GM18517 (cell line): ENCODE measurements around the gene IGFALS.

Source experiments
- ATAC-seq: cut with Tn5 transposase; IDR thresholded peaks from one replicate; pipeline ENCODE4 v1.9.1; 2021; ENCODE audit warnings: mild to moderate bottlenecking, moderate library complexity; ENCODE audit not compliant: unreplicated experiment

IGFALS gene

DNA sequence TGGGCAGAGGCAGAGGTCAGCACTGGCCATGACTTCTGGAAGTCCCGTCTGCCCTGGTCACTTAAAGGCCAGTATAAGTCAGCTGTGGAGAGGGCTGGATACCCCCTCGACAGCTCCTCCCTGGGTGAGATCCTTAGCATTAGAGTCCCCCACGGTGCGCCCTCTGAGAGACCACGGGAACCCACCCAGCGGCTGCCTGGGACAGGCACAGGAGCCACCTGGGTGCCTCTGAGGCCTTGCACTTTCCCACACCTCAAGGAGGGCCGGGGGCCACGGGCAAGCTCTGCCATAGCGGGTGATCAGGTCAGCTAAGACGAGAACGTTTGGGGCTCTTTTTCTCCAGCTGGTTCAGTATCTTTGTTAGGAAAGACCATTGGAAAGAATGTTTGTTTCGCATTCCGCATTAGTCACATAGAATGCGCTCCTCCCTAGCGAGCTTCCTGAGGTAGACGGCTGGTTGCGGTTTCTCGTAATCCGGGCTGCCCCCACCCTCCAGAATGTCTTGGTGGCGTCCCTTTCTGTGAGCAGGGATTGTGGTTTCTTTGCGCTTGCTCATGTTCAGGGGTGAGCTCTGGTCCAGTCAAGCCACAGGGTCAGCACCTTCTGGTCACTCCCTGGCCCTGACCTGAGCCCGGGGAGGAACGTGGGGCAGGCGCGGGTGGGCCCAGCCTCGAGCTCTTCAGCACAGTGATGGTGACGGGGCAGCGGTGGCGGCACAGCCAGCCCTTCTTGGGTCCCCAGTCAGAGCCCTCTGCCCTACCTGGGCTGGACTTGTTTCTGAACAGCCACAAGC, 47.4 kb downstream of the IGFALS start:
- no peak for ATAC-seq

DNA sequence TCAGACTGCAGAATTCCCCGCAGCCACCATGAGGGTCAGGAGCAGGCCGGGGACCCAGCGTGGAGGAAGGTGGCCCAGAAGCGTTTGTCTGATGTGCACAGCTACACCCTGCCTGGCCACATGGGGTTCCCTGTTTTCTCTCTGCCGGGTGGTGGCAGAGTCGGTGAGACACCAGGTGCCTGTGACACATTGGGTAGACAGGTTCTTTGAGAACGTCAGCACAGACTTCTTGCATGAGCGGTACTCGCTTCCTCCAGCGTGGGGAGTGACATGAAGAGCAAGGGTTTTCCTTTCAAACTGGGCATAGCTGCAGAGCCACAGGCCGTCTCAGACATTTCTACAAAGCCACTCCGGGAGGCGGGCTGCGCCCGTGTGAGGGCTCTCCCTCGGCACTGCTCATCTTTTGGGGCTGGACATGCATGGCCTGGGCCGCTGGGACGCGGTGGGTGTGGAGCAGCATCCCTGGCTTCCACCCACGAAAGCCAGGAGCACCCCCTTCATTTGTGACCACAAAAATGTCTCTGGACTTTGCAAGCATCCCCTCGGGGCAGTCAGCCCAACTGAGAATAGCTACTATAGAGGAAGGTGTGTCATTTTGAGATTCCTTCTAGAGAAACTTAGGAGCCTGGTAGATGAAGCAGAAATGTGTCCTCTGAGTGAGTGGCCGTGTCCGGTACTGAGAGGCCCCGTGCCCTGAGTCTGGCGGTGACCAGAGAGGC, 48.2 kb downstream of the IGFALS start:
- ATAC-seq, result no peak

DNA sequence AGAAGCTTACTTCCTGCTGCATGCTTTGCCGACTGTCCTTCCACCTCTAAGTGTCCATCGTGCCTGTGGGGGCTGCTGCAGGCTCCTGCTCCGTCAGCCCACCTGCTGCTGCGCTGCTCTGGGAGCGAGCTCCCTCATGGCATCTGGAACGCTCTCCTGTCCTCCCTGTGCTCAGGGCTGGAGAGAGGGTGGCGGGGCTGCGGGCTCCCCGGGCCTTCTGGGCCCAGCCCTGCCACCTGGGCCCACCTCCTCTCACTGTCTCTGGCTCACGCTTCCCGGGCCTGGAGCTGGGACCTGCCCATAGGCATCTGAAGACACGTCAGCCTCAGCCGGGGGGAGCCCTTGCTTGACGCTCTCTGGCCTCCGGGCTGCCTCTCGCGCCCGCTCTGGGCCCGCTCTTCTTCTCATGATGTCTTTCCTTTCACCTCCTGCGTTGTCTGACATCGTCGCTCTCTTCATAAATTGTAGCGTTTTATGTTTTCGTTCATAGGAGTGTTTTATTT, 49.1 kb downstream of the IGFALS start:
- ATAC-seq, result no peak

DNA sequence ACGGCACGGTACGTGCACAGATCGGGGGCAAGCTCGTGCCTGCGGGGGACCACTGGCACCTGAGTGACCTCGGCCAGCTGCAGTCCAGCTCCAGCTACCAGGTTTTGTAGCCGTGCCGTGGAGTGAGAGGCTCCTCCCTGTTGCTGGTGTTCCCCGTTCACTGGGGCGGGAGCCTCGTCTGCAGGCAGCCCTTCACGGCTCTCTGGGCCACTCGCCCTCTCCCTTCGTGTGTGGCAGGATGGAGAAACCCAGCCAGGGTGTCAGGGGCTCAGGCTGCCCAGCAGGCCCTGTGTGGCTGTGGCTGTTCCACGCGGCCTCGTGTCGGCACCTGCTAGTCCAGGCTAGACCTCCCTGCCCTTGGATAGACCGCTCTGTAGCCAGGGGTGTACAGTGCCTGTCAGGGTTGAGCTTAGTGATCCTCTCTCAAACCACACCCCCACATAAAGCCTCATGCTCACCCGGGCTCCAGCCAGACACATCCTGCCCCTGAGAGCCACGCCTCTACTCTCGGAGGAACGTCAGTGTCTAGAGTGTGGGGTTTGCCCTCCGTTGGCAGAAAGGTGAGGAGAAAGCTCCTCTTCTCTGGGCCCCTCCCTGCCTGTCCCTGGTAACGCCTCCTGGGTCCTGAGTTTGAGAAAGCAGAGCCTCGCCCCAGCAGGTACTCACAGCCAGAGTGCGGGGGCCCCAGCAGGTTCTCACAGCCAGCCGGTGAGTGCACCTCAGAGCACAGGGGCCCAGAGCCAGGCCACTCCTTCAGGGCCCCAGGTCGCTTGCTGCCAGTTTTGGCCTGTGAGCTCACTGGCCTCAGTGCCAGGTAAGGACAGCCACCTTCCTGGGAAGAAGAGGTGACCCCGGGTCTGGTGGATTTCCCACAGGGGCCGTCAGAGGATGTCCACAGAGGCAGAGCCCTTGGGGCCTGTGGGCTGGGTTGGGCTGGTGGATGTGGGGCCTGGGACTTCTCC, 49.8 kb downstream of the IGFALS start:
- ATAC-seq, result no peak

DNA sequence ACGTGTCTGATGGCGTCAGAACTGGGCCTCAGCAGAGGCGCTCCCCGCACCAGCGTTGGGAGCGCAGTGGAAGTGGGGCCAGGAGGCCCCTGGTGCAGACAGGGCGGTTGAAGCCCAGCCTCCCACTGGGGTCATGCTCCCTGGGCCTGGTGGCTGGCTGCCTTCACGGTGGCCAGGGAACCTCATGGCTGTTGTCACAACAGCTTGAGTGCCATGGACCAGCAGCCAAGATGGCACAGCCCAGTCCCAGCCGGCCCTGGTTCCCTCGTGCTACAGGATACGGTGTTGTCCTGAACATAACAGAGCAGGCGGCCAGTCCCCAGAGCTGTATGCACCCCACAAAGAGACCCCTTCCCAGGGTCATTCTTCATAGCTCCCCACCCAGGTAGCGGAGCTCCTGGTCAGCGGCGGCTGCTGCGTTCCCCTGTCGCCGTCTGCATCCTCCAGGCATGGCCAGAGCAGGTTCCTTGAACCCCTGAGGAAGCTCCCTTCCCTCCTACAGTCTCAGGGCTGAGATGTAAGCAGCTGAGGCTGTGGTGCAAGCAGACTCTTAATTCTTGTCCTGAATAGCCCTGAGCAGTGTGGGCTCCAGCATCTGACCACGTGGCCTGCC, 51.8 kb downstream of the IGFALS start:
- no peak for ATAC-seq

DNA sequence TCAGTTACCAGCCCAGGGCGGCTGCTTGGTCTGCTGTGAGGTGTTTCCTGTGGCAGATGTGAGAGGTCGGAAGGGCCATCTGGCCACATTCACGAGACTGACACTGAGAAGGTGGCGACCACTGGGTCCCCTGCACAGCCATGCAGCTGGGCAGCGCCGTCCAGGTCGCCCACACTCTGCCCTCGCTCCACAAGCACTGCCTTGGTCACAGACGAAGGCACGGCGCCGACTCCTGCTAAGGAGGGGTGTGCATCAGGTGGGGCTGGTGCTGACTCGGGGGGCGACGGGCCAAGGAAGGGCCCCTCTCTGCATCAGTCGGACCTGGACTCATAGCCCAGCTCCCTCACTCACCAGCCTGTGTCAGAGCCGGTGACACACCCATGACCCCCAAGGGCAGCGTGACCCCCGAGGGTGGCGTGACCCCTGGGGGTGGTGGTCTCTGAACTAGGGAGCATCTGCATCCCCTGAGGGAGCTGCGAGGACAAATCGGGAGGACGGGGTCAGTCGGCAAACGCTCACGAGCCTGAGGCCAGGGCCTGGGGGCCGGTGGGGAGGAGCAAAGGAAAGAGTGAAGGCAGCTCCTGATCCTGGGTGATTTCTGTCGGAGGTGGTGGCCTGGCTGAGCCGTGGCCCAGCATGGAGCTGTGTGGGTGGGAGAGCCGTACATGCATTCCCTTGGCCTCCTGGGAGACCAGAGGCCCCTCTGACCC, 52.6 kb downstream of the IGFALS start:
- no peak for ATAC-seq
